GM12865 (cell line): Measurements from ENCODE around the gene MPZL2.

ENCODE experiments used
- DNase-seq: peaks from one replicate; pipeline ENCODE4 v3.0.0; 2010; ENCODE audit warnings: low read depth
- H3K4me3 ChIP-seq: 2 replicates; pipeline ENCODE4 v1.5.1; 2011; ENCODE audit warnings: mild to moderate bottlenecking, low read depth, low read length, control low read depth
- TF ChIP-seq, protein P1 (sequence below): IDR thresholded peaks from 2 replicates; pipeline ENCODE4 v1.5.1; 2011; ENCODE audit warnings: low read length, control low read depth, low read depth, inconsistent platforms; ENCODE audit not compliant: insufficient read depth; ENCODE audit errors: missing control alignments

Gene MPZL2

GRCh38 chr11:118223992-118224391 is 40.1 kb downstream of the MPZL2 start:
- no peak overlapping the region for H3K4me3 ChIP-seq
- TF ChIP-seq, protein P1, sequence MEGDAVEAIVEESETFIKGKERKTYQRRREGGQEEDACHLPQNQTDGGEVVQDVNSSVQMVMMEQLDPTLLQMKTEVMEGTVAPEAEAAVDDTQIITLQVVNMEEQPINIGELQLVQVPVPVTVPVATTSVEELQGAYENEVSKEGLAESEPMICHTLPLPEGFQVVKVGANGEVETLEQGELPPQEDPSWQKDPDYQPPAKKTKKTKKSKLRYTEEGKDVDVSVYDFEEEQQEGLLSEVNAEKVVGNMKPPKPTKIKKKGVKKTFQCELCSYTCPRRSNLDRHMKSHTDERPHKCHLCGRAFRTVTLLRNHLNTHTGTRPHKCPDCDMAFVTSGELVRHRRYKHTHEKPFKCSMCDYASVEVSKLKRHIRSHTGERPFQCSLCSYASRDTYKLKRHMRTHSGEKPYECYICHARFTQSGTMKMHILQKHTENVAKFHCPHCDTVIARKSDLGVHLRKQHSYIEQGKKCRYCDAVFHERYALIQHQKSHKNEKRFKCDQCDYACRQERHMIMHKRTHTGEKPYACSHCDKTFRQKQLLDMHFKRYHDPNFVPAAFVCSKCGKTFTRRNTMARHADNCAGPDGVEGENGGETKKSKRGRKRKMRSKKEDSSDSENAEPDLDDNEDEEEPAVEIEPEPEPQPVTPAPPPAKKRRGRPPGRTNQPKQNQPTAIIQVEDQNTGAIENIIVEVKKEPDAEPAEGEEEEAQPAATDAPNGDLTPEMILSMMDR, result no peak
- DNase-seq, result no peak

- DNase-seq, result no peak
- TF ChIP-seq, protein P1, result no peak
- H3K4me3 ChIP-seq, result no peak overlapping the region
Measured at GRCh38 chr11:118223570-118223969, 40.5 kb downstream of the MPZL2 start.

- TF ChIP-seq, protein P1, result no peak
- H3K4me3 ChIP-seq, result no peak overlapping the region
- no peak for DNase-seq
Measured at GRCh38 chr11:118222437-118222836, 41.7 kb downstream of the MPZL2 start.

- TF ChIP-seq, protein P1, result no peak
- no peak overlapping the region for H3K4me3 ChIP-seq
- no peak for DNase-seq
Measured at GRCh38 chr11:118221419-118221818, 42.7 kb downstream of the MPZL2 start.

GRCh38 chr11:118219732-118220131 is 44.4 kb downstream of the MPZL2 start:
- TF ChIP-seq, protein P1, result no peak
- DNase-seq, result no peak
- no peak overlapping the region for H3K4me3 ChIP-seq

GRCh38 chr11:118219244-118219643 is 44.9 kb downstream of the MPZL2 start:
- H3K4me3 ChIP-seq, result no peak overlapping the region
- no peak for DNase-seq
- TF ChIP-seq, protein P1, result no peak

- no peak overlapping the region for H3K4me3 ChIP-seq
Measured at GRCh38 chr11:118217575-118217974, 46.5 kb downstream of the MPZL2 start.

More at GRCh38 chr11:118217575-118217974, 46.5 kb downstream of the MPZL2 start:
- peak; percentile 52 for DNase-seq
- TF ChIP-seq, protein P1, result no peak
